IPS-NIHi7 (cell line): ENCODE measurements around the gene EPN2.

ENCODE experiments used
- DNase-seq: peaks from one replicate; pipeline ENCODE4 v3.0.0; 2012; ENCODE audit warnings: mixed read lengths; ENCODE audit errors: extremely low spot score

The EPN2 gene

GRCh38 chr17:19365833-19366636, 128.9 kb downstream of the EPN2 start:
- DNase-seq: no peak

- no peak for DNase-seq
These were observed 129.4 kb downstream of the EPN2 start for GRCh38 chr17:19366637-19366972.

DNA sequence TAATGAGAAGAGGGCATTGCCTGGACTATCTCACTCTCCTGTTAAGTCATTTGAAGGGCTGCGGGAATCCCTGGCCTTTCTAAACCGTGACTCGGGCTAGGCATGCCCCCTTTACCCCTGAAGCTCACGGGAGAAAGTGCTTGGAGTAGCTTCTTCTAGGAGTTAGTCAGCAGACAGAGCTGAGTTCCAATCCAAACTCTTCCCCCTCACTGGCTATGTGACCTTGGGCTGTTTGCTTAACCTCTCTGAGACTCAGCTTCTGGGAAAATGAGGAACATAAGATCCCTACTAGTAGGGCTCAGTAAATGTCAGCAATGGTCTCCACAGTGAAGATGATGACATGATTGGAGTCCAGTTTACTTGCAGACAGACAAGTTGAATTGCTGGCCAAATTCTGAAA, 131.1 kb downstream of the EPN2 start:
- DNase-seq: no peak

- no peak for DNase-seq
These were observed 132.1 kb downstream of the EPN2 start for GRCh38 chr17:19369107-19369778.

- DNase-seq: no peak
These were observed 132.8 kb downstream of the EPN2 start for GRCh38 chr17:19369846-19370492.

DNA sequence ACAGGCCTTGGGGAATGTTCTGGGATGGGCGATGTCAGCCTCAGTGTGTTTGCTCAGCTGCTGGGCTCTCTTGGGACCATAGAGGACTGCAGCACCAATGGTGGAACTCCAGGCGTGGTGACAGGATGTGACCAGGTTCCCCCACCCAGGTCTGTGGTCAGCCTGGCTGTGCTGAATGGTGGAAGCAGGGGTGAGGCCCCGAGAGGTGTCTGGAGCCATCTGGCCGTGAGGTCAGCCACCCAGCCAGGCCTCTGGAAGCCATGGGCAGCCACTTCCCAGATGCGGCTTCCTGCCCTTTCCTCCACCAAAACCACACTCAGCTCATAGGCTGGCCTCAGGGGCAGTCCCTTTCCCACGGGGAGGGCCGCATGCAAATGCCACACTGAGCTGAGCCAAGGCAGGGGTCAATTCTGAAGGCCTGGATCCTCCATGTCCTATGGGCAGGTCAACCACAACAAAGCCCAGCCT, 133.4 kb downstream of the EPN2 start:
- DNase-seq: no peak

DNA sequence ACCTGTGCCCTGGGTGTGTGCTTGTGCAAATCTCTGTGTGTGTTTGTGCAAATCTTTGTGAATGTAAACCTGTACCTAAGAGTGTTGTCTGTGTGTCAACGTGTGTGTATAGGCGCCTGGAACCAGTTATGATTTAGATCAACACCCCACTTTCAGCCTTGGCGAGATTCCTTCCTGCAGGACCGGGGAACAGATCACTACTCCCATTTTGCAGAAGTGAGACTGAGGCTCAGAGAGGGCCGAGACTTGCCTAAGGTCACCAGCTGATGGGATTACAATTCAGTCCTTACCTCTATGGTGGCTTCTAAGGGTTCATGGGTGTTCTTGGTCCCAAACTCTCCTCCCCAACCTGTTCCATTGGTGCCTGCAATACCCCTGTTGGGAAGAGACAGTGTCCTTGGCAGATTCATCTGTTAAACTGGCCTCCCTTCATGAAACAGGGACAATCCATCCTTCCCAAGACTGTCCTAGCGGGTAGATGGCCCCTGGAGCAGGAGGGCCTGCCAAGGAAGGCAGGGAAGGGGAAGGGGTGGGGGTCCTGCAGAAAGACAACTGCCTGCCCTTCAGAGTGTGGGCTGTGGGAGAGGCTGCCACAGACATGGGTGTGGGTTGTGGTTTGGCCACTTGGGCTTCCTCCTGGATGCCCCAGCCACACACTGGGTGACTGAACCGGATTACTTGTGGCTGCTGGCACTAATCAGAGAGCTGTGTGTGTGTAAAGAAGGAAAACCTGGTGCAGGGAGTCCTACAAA, 134.3 kb downstream of the EPN2 start:
- DNase-seq: no peak

DNA sequence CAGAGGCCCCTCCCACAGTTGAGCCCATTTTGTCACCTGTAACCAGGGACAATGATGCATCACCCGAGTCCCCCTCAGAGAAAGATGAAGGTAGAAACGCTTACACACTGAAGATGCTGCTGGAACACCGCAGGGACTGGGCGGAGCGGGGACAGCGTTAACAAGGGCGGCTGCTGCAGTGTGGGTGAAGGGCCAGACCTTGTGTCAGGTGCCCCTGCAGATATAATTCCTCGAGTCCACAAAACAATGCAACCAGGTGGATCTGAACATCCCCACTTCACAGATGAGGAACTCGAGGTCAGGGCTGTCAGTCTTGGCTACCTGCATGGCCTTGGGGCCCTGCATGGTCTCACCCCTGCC, 134.8 kb downstream of the EPN2 start:
- DNase-seq: no peak

- no peak for DNase-seq
These were observed 135.3 kb downstream of the EPN2 start for GRCh38 chr17:19372439-19372838.

- no peak for DNase-seq
These were observed 135.8 kb downstream of the EPN2 start for GRCh38 chr17:19372866-19373504.

GRCh38 chr17:19374136-19374535, 137.0 kb downstream of the EPN2 start:
- DNase-seq: no peak

DNA sequence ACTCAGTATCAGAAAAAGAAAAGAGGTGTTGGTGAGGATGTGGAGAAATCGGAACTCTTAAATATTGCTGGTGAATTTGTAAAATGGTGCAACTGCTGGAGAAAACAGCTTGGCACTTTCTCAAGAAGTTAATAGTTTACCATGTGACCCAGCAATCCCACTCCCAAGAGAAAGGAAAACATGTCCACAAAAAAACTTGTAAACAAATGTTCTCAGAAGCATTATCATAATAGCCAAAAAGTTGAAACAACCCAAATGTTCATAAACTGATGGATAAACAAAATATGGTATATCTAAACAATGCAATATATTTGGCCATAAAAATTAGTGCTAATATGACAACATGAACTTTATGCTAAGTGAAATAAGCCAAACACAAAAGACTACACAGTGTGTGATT, 138.6 kb downstream of the EPN2 start:
- no peak for DNase-seq

DNA sequence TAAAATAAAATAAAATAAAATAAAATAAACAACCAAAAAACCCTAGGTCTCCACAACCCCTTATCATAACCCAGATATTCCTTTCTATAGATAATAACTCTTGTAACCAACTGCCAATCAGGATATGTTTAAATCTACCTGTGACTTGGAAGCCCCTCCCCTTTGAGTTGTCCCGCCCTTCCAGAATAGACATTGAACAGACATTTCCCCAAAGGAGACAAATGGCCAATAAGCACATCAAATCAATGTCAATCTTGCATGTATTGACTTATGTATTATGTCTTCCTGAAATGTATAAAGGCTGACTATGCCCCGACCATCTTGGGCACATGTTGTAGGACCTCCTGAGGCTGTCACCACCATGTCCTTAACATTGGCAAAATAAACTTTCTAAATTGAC, 139.6 kb downstream of the EPN2 start:
- DNase-seq: no peak

GRCh38 chr17:19377602-19378415, 140.6 kb downstream of the EPN2 start:
- peak; percentile 99 for DNase-seq

GRCh38 chr17:19378416-19379360, 141.5 kb downstream of the EPN2 start, which contains the start of gene MAPK7:
Gene MAPK7, plus strand, starts transcription at chr17:19378498. Its CDS starts 403 bp downstream, at chr17:19378901.
- DNase-seq: peak; percentile 27

DNA sequence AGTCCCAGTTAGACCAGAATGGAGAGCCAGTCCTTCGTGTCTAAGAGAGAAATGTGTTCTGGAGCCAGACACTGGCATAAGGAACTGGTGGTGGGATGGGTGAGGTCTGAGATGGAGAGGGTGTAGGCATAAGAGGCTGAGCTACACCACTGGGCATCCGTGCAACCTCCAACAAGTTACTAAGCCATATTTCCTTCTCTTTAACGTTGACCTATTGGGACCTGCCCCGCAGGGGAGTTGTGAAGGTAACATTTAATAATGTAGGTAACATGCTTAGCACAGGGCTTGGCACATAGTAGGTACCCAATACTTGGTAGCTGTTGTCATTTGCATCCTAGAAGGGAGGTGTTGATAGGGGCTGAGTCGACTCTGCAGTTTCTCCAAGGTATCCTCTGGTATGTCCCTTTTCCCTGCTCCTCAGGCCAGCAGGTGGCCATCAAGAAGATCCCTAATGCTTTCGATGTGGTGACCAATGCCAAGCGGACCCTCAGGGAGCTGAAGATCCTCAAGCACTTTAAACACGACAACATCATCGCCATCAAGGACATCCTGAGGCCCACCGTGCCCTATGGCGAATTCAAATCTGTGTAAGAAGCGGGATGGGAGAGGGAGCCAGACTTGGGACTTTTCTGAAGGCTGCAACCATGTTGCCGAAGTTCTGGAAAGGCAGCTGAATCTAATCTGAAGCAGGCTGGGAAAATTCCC, 142.3 kb downstream of the EPN2 start:
- no peak for DNase-seq

GRCh38 chr17:19380481-19381301, 143.5 kb downstream of the EPN2 start:
- DNase-seq: no peak

DNA sequence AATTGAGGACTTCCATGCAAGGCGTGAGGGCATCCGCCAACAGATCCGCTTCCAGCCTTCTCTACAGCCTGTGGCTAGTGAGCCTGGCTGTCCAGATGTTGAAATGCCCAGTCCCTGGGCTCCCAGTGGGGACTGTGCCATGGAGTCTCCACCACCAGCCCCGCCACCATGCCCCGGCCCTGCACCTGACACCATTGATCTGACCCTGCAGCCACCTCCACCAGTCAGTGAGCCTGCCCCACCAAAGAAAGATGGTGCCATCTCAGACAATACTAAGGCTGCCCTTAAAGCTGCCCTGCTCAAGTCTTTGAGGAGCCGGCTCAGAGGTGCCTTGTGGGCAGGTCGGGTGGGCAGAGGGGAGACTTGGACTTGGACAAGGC, 144.2 kb downstream of the EPN2 start:
- DNase-seq: no peak
